ENCODE results near the gene PRKAR2B.

The PRKAR2B gene

DNA sequence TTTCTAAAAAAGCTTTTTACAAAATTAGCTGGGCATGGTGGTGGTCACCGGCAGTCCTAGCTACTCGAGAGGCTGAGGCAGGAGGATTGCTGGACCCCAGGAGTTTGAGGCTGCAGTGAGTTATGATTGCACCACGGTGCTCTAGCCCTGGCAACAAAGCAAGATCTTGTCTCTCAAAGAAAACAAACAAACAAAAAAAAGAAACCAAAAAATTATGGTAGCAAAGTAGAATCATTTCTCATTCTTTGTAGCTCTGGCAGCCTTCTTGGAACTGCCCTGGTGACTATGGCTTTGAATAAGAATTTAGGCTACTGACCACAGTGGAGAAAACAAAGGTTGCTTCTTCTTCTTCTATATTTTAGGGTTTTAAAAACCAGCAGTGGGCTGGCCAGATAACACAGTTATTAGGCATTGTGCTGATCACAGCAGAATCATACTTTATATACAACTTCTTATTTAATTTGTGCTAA lies 41.9 kb upstream of the PRKAR2B start:
- DNase-seq (ENCODE audit: low read depth), result no peak
- H3K4me3 ChIP-seq (ENCODE audit: low read depth, low read length), result no peak overlapping the region
- TF ChIP-seq, protein P1, sequence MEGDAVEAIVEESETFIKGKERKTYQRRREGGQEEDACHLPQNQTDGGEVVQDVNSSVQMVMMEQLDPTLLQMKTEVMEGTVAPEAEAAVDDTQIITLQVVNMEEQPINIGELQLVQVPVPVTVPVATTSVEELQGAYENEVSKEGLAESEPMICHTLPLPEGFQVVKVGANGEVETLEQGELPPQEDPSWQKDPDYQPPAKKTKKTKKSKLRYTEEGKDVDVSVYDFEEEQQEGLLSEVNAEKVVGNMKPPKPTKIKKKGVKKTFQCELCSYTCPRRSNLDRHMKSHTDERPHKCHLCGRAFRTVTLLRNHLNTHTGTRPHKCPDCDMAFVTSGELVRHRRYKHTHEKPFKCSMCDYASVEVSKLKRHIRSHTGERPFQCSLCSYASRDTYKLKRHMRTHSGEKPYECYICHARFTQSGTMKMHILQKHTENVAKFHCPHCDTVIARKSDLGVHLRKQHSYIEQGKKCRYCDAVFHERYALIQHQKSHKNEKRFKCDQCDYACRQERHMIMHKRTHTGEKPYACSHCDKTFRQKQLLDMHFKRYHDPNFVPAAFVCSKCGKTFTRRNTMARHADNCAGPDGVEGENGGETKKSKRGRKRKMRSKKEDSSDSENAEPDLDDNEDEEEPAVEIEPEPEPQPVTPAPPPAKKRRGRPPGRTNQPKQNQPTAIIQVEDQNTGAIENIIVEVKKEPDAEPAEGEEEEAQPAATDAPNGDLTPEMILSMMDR (IDR thresholded peaks at IDR 0.05; ENCODE audit: insufficient read depth, low read depth, low read length, missing control alignments), result no peak

DNA sequence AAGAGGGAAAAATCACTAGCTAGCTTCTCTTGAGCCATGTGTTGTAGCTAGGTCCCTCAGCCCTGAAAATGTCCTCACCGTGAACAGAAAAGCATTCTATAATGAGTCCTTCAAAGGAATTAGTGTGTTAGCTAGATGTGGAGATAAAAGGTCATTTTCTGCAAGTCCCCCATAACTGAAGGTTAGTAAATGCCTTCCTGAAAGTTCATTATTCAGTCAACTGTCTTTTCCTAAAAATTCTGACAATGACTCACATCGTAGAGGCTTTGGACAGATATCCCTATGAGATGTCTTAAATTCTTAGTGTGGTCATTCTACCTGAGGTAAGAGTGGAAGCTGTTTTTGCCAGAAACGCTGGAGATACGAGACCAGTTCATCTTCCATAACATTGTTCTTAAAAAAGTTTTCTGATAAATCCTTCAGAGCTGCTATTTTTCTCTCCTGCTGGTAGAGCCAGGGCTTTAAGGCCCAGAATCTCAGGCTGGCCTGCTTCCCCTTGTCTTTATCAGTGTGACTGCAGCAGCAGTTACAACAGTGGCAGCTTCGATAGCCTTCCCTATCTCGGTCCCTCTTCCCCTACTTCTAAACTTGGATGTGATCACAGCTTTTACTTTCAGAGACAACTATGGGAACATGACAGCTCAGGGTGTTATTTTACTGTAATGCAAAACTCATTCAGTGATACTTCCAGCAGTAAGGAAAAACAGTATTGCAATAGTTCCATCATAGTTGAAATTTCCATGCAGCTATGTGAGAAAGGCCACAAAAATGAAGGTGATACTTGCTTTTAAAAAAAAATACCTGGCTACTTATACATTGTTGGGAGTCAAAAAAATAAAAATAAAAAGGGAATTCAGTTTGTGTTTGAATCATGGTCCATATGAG lies 37.3 kb upstream of the PRKAR2B start:
- TF ChIP-seq, protein P1 (IDR thresholded peaks at IDR 0.05; ENCODE audit: insufficient read depth, low read depth, low read length, missing control alignments), result no peak
- H3K4me3 ChIP-seq (ENCODE audit: low read depth, low read length), result no peak overlapping the region
- DNase-seq (ENCODE audit: low read depth), result no peak

DNA sequence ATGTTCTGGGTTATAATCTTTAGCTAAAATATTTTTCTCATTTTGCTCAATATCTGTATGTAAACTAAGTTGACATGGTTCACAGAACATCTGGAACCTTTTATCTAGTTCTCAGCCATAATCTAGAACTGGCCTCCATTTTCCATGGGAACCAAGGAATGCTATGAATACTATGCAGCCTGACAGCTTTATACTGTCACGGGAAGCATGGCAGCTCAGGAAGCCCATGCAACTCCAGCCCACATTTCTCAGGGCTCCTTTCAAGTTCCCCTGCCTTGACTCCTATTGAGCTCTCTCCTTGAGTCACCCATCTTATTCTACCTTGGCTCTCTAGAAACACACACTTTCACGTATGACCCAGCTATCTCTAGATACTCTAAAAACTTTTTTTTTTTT lies 36.6 kb upstream of the PRKAR2B start:
- TF ChIP-seq, protein P1 (IDR thresholded peaks at IDR 0.05; ENCODE audit: insufficient read depth, low read depth, low read length, missing control alignments), result no peak
- DNase-seq (ENCODE audit: low read depth), result no peak
- H3K4me3 ChIP-seq (ENCODE audit: low read depth, low read length), result no peak overlapping the region

DNA sequence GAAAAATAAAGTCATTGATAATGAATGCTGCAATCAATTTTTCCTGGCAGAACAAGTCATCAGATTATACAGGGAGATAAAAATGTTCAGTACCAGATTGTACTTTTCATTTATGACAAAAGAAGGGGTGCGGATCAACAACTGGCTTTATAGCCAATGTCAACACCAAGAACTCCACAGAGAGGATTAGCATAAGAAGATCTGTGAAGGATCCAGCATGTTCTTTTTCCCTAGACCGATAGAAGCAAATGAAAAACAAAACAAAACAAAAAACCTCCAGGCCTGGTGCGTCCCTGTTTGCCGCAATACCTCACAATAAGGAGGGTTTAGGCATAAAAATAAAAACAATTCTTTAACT lies 34.7 kb upstream of the PRKAR2B start:
- no peak for DNase-seq (ENCODE audit: low read depth)
- no peak overlapping the region for H3K4me3 ChIP-seq (ENCODE audit: low read depth, low read length)
- TF ChIP-seq, protein P1 (IDR thresholded peaks at IDR 0.05; ENCODE audit: insufficient read depth, low read depth, low read length, missing control alignments), result no peak

DNA sequence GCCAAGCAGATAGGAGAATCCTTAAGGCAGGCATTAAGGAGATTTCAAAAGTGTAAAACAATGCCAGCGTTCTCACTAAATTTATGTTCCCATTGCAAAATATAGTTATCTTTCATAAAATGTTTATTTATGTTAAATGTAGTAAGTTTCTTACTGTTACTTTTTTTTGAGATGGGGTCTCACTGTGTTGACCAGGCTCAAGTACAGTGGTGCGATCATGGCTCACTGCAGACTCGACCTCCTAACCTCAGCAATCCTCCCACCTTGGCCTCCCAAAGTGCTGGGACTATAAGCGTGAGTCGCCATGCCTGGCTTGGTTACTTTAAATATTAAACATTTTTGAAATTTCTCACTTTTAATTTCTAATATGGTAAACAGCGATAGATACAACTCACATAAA lies 31.8 kb upstream of the PRKAR2B start:
- H3K4me3 ChIP-seq (ENCODE audit: low read depth, low read length), result no peak overlapping the region
- TF ChIP-seq, protein P1 (IDR thresholded peaks at IDR 0.05; ENCODE audit: insufficient read depth, low read depth, low read length, missing control alignments), result no peak
- no peak for DNase-seq (ENCODE audit: low read depth)

DNA sequence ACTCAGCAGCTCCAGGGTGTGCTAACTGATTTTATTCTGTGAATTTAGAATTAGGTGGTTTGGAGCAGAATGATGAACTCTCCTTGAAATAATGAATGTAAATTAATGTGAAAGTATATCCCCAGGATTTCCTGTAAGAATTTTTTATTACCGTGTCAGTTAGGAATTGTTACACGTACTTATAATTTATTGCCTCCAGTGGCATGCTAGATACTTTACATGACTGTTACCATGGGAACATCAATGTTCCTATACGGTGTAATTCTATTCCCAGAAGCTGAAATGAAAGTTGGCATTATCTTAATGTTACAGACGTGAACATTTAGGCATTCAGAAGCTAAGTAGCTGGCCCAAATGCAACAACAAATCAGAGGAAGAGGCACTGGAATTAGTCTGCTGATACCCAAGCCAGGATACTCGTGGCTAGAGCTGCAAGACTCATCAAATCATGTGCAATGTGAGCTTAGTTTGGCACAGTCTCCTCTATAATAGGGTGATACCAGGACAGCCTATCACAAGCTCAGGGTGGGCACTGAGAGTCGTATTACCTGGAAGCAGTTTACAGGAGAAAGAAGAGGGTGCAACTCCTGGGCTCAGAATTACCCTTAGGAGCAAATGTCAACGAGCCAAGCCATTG lies 30.0 kb upstream of the PRKAR2B start:
- H3K4me3 ChIP-seq (ENCODE audit: low read depth, low read length), result no peak overlapping the region
- DNase-seq (ENCODE audit: low read depth), result no peak
- TF ChIP-seq, protein P1 (IDR thresholded peaks at IDR 0.05; ENCODE audit: insufficient read depth, low read depth, low read length, missing control alignments), result no peak
